HG03571 (cell line): ENCODE data around the gene PPM1E.

Experiments
- ATAC-seq: cut with Tn5 transposase; IDR thresholded peaks from one replicate; pipeline ENCODE4 v1.9.1; 2021; ENCODE audit not compliant: unreplicated experiment

Gene PPM1E

GRCh38 chr17:58993311-58993710 lies 237.7 kb downstream of the PPM1E start:
- no peak for ATAC-seq

GRCh38 chr17:58995247-58995940 lies 239.7 kb downstream of the PPM1E start:
- no peak for ATAC-seq

- no peak for ATAC-seq
Observed at GRCh38 chr17:58996968-58997367, 241.3 kb downstream of the PPM1E start.

GRCh38 chr17:58997756-58998553 lies 242.3 kb downstream of the PPM1E start:
- no peak for ATAC-seq

- no peak for ATAC-seq
Observed at GRCh38 chr17:58998871-58999270, 243.2 kb downstream of the PPM1E start.

- no peak for ATAC-seq
Observed at GRCh38 chr17:58999500-58999899, 243.8 kb downstream of the PPM1E start.

- ATAC-seq = no peak
Observed at GRCh38 chr17:59000022-59000421, 244.4 kb downstream of the PPM1E start.

- ATAC-seq = peak; percentile 86
Observed at GRCh38 chr17:59001158-59001814, 245.6 kb downstream of the PPM1E start.

GRCh38 chr17:59002126-59002525 lies 246.5 kb downstream of the PPM1E start:
- ATAC-seq = no peak

- ATAC-seq = no peak
Observed at GRCh38 chr17:59002848-59003247, 247.2 kb downstream of the PPM1E start.

- no peak for ATAC-seq
Observed at GRCh38 chr17:59003860-59004259, 248.2 kb downstream of the PPM1E start.

- no peak for ATAC-seq
Observed at GRCh38 chr17:59004338-59005111, 248.9 kb downstream of the PPM1E start.

GRCh38 chr17:59007995-59008394 lies 252.3 kb downstream of the PPM1E start:
- ATAC-seq = no peak

GRCh38 chr17:59008737-59009136 lies 253.1 kb downstream of the PPM1E start:
- ATAC-seq = no peak

- no peak for ATAC-seq
Observed at GRCh38 chr17:59010026-59010425, 254.4 kb downstream of the PPM1E start.

GRCh38 chr17:59011975-59012374 lies 256.3 kb downstream of the PPM1E start:
- ATAC-seq = no peak

GRCh38 chr17:59018019-59018418 lies 262.4 kb downstream of the PPM1E start:
- ATAC-seq = no peak

GRCh38 chr17:59024916-59025315 lies 269.3 kb downstream of the PPM1E start:
- ATAC-seq = no peak

GRCh38 chr17:59026176-59026939 lies 270.7 kb downstream of the PPM1E start:
- ATAC-seq = no peak

GRCh38 chr17:59027750-59028149 lies 272.1 kb downstream of the PPM1E start:
- no peak for ATAC-seq
